NCI-H748 (cell line): ENCODE measurements around the gene THSD4.
"Not testable (repeated sequence)": the region's sequence is repeated elsewhere in the genome, so short reads cannot be mapped to it uniquely, and the experiment has no call there.

Source experiments
- DNase-seq: peaks from one replicate; lab custom pipeline; 2025; ENCODE audit not compliant: unreplicated experiment; lab: John Stamatoyannopoulos, UW

The THSD4 gene

GRCh38 chr15:71367737-71368136 lies 252.5 kb downstream of the THSD4 start:
- DNase-seq, result not testable (repeated sequence)

GRCh38 chr15:71372769-71373168 lies 257.5 kb downstream of the THSD4 start:
- not testable (repeated sequence) for DNase-seq

- no peak for DNase-seq
Measured at GRCh38 chr15:71373917-71374316, 258.6 kb downstream of the THSD4 start.

GRCh38 chr15:71374607-71375352 lies 259.5 kb downstream of the THSD4 start:
- no peak for DNase-seq

- no peak for DNase-seq
Measured at GRCh38 chr15:71375934-71376333, 260.7 kb downstream of the THSD4 start.

GRCh38 chr15:71379893-71380292 lies 264.6 kb downstream of the THSD4 start:
- no peak for DNase-seq

- no peak for DNase-seq
Measured at GRCh38 chr15:71380345-71380744, 265.1 kb downstream of the THSD4 start.

- DNase-seq, result no peak
Measured at GRCh38 chr15:71384501-71384900, 269.2 kb downstream of the THSD4 start.

- no peak for DNase-seq
Measured at GRCh38 chr15:71385026-71385425, 269.8 kb downstream of the THSD4 start.

- no peak for DNase-seq
Measured at GRCh38 chr15:71385457-71385856, 270.2 kb downstream of the THSD4 start.

- no peak for DNase-seq
Measured at GRCh38 chr15:71386005-71386404, 270.7 kb downstream of the THSD4 start.

- DNase-seq, result peak; percentile 1
Measured at GRCh38 chr15:71386448-71387236, 271.4 kb downstream of the THSD4 start.

GRCh38 chr15:71387810-71388209 lies 272.5 kb downstream of the THSD4 start:
- no peak for DNase-seq

- no peak for DNase-seq
Measured at GRCh38 chr15:71390096-71390495, 274.8 kb downstream of the THSD4 start.

GRCh38 chr15:71391421-71392088 lies 276.3 kb downstream of the THSD4 start:
- DNase-seq, result no peak

- no peak for DNase-seq
Measured at GRCh38 chr15:71392861-71393283, 277.6 kb downstream of the THSD4 start.

GRCh38 chr15:71393383-71393782 lies 278.1 kb downstream of the THSD4 start:
- DNase-seq, result no peak

- no peak for DNase-seq
Measured at GRCh38 chr15:71396536-71397125, 281.4 kb downstream of the THSD4 start.

GRCh38 chr15:71397377-71397776 lies 282.1 kb downstream of the THSD4 start:
- no peak for DNase-seq

GRCh38 chr15:71400294-71400693 lies 285.0 kb downstream of the THSD4 start:
- no peak for DNase-seq

- DNase-seq, result not testable (repeated sequence)
Measured at GRCh38 chr15:71401728-71402127, 286.5 kb downstream of the THSD4 start.
